Testis (tissue), 3 donors: ENCODE data around the gene DGKB. TPM values are rescaled to one million over a fixed set of nuclear protein-coding genes. Genes with fewer than 3 reads are reported as not detected.

Experiments used
- DNase-seq: peaks from one replicate; pipeline ENCODE4 v3.0.0-alpha.2; 2019
- H3K27ac ChIP-seq, 2 donors: fragments of 200-600 bp; sonication (generic); one replicate each; pipeline ENCODE4 v1.5.1; 2019
- H3K27me3 ChIP-seq: fragments of 200-600 bp; sonication (generic); one replicate; pipeline ENCODE4 v1.5.1; 2019
- H3K36me3 ChIP-seq: fragments of 200-600 bp; sonication (generic); one replicate; pipeline ENCODE4 v1.5.1; 2017; ENCODE audit warnings: low read depth; ENCODE audit errors: missing control alignments
- H3K4me1 ChIP-seq: fragments of 200-600 bp; sonication (generic); one replicate; pipeline ENCODE4 v1.5.1; 2019
- H3K4me3 ChIP-seq, 2 donors: fragments of 200-600 bp; sonication (generic); one replicate each; pipeline ENCODE4 v1.5.1; 2017 to 2019
- H3K9me3 ChIP-seq: fragments of 200-600 bp; sonication (generic); one replicate; pipeline ENCODE4 v1.5.1; 2017
- POLR2A ChIP-seq: fragments of 450-650 bp; IDR thresholded peaks from one replicate; pipeline ENCODE4 v1.6.1; 2017; ENCODE audit warnings: antibody characterized with exemption, mild to moderate bottlenecking, moderate library complexity
- WGBS, 2 donors: methylation state at CpG; one replicate each; pipeline ENCODE4 v1.1.5; 2018; 5-methylcytosine and 5-hydroxymethylcytosine counted together
- intact Hi-C: fragments of 100-400 bp; cut with DNase I; formaldehyde crosslinking; loops from one replicate; pipeline ENCODE4 v1.15.1; 2023; ENCODE audit warnings: low total_unique reads
- polyA plus RNA-seq: library from polyadenylated mRNA; stranded (reverse); fragments of 350-450 nt; fragmentation: Illumina TruSeq; extraction: RNeasy Lipid Tissue Mini Kit (QIAGEN cat#74804); gene quantifications from one replicate; pipeline ENCODE4 v1.2.3, GENCODE V29; 2014; ENCODE audit warnings: low read depth, low replicate concordance; ENCODE audit not compliant: insufficient read depth
- total RNA-seq, 2 donors: library from RNA; depleted of rRNA; stranded (reverse); fragments of >200 nt; gene quantifications; one replicate each; pipeline ENCODE4 v1.2.3, GENCODE V29; 2016
- TF ChIP-seq, protein P1 (sequence below), 3 experiments: fragments of 450-650 bp in 2 of 3; fragments of 200-600 bp in 1 of 3; sonication (generic) in 1 of 3; IDR thresholded peaks; one replicate each; pipeline ENCODE4 v1.5.1; 2016 to 2019; ENCODE audit warnings: antibody characterized with exemption in 3 of 3, mild to moderate bottlenecking in 2 of 3, moderate library complexity in 1 of 3

DGKB gene
- total and polyA plus RNA-seq, 3 donors from 2014 or later: 0.17 to 1.1 (median 0.55) TPM

DNA sequence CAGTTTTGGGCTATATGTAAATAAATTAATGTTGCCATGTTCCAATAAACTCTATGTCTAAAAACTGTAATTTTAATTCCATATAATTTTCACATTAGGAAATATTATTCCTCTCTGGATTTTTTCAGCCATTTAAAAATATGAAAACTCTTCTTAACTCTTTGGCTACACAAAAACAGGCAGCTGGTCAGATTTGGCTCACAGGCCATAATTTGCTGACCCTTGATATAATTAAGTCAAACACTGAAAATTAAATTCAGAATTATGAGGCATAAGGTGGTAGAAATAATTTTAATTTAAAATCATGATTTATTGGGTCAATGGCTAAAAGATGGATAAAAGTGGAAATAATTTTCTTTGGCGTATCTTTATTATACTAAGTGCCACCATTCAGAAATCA lies 746.1 kb downstream of the DGKB start:
- 91 to 100% methylated on average over 1 of the region's 1 CpG for WGBS, 2 donors
- H3K9me3 ChIP-seq: no peaks in the 10 kb centered on the region
- TF ChIP-seq POLR2A: no peak
- TF ChIP-seq, protein P1, sequence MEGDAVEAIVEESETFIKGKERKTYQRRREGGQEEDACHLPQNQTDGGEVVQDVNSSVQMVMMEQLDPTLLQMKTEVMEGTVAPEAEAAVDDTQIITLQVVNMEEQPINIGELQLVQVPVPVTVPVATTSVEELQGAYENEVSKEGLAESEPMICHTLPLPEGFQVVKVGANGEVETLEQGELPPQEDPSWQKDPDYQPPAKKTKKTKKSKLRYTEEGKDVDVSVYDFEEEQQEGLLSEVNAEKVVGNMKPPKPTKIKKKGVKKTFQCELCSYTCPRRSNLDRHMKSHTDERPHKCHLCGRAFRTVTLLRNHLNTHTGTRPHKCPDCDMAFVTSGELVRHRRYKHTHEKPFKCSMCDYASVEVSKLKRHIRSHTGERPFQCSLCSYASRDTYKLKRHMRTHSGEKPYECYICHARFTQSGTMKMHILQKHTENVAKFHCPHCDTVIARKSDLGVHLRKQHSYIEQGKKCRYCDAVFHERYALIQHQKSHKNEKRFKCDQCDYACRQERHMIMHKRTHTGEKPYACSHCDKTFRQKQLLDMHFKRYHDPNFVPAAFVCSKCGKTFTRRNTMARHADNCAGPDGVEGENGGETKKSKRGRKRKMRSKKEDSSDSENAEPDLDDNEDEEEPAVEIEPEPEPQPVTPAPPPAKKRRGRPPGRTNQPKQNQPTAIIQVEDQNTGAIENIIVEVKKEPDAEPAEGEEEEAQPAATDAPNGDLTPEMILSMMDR (IDR thresholded peaks at IDR 0.05): no peak
- no peak overlapping the region for H3K27ac ChIP-seq
- no peaks in the 10 kb centered on the region for H3K4me1 ChIP-seq
- H3K4me3 ChIP-seq: no peak overlapping the region
- DNase-seq: no peak
- intact Hi-C loops: no loop called here
- no peaks in the 10 kb centered on the region for H3K36me3 ChIP-seq
- H3K27me3 ChIP-seq: no peaks in the 10 kb centered on the region

DNA sequence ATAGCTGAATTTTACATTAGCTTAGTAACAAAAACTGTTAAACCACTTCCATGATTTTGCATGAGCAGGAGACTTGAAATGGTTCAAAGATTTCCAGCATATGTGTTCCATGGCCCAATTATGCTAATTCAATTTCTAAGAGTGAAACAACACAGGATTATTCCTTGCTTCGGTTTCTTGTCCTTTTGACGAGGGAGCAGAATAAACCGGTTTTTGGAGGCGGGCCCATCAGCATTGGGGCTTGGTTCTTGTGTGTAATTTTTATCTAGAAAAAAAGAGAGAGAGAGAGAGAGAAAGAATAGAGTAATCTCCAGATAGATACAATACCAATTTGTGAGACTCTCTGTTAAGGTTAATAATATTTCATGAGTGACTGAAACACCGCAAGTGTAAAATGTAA lies 753.6 kb downstream of the DGKB start:
- Histone ChIP-seq H3K9me3 (no peaks in the 10 kb centered on the region), H3K36me3 (no peaks in the 10 kb centered on the region), H3K27me3 (no peaks in the 10 kb centered on the region), H3K27ac (no peak overlapping the region), H3K4me1 (no peaks in the 10 kb centered on the region), H3K4me3 (no peak overlapping the region)
- DNase-seq: no peak
- intact Hi-C loops: no loop called here
- TF ChIP-seq, protein P1 (IDR thresholded peaks at IDR 0.05): no peak
- TF ChIP-seq POLR2A: no peak
- 86 to 89% methylated on average over 5 of the region's 5 CpGs for WGBS, 2 donors

DNA sequence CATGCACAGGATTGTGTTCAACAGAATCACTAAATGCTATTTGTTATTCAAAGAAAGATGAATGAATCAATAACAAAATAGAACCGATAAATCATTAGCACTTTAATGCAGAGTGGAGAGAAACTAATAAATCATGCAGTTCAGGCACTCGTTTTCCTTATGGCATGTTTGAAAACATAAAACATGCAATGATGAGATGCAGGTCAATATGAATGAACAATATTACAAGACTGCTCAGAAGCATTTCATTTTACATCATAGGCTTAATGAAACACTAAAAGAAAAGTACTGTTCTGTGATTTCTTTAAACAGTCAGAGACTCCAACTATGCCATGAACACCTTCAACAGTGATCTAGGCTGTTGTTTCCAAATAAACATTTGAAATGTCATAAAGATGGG lies 755.0 kb downstream of the DGKB start:
- WGBS, 2 donors: 70 to 82% methylated on average over 2 of the region's 2 CpGs
- DNase-seq: no peak
- no peak overlapping the region for H3K27ac ChIP-seq
- no peaks in the 10 kb centered on the region for H3K4me1 ChIP-seq
- intact Hi-C loops: no loop called here
- H3K27me3 ChIP-seq: no peaks in the 10 kb centered on the region
- no peaks in the 10 kb centered on the region for H3K36me3 ChIP-seq
- no peak overlapping the region for H3K4me3 ChIP-seq
- TF ChIP-seq, protein P1 (IDR thresholded peaks at IDR 0.05): no peak
- no peak for TF ChIP-seq POLR2A
- H3K9me3 ChIP-seq: no peaks in the 10 kb centered on the region

DNA sequence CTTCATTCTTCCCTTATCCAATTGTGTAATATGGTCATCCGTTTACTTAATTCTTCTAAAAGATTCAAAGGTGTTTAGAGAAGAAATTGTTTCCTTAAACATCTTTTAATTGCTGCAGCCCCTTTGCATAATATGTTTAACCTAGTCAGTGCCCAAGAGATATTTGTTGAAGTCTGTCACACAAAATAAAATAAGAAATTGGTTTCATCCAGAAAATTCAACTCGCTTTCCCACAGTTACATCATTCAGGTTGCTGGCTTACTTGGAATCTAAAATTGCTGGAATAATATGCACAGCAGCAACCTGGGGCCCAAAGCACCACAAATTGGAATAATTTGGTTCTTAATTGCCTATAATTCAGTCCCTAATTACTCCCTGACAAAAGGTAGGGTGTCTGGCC lies 758.0 kb downstream of the DGKB start:
- whole genome bisulfite sequencing, 2 donors: 93 to 100% methylated on average over 2 of the region's 2 CpGs
- no peak for TF ChIP-seq POLR2A
- TF ChIP-seq, protein P1 (IDR thresholded peaks at IDR 0.05): no peak

DNA sequence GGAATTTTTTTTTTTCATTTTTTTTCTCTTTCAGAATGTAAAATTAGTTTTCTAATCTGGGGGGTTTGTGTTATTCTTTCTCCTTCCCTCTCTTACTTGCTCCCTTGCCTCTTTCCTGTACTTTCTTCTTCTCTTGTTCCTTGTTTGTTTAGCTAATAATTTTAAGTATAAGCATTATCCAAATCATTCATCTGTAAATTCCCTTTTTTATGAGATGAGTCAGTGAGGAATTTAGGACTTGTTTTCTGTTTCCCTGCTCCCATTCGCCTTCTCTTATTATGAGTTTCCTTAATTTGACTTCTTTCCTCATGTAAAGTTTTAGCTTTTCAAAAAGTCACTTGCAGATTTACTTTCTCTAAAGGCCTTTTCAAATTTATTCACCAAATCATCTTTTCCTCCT lies 758.4 kb downstream of the DGKB start:
- no peaks in the 10 kb centered on the region for H3K27me3 ChIP-seq
- no peak overlapping the region for H3K4me3 ChIP-seq
- H3K4me1 ChIP-seq: peaks cover 3% of the 10 kb centered on the region
- H3K27ac ChIP-seq: no peak overlapping the region
- H3K36me3 ChIP-seq: no peaks in the 10 kb centered on the region
- intact Hi-C loops: no loop called here
- H3K9me3 ChIP-seq: no peaks in the 10 kb centered on the region
- WGBS, 2 donors: 90 to 100% methylated on average over 1 of the region's 1 CpG
- no peak for TF ChIP-seq POLR2A
- TF ChIP-seq, protein P1 (IDR thresholded peaks at IDR 0.05): no peak
- no peak for DNase-seq

More for the DNA sequence above, 758.0 kb downstream of the DGKB start:
- H3K4me1 ChIP-seq: peaks cover 3% of the 10 kb centered on the region
- intact Hi-C loops: no loop called here
- H3K4me3 ChIP-seq: no peak overlapping the region
- DNase-seq: no peak
- H3K9me3 ChIP-seq: no peaks in the 10 kb centered on the region
- no peaks in the 10 kb centered on the region for H3K27me3 ChIP-seq
- no peak overlapping the region for H3K27ac ChIP-seq
- no peaks in the 10 kb centered on the region for H3K36me3 ChIP-seq
